PFSK-1 (cell line): ENCODE results near the gene CIP2A.

Experiments used
- FOXP2 ChIP-seq: optimal IDR thresholded peaks from 2 replicates; pipeline ENCODE3; 2011; ENCODE audit warnings: borderline replicate concordance, control low read depth, inconsistent platforms; ENCODE audit not compliant: insufficient read depth; ENCODE audit errors: extremely low read length, extremely low read depth
- POLR2AphosphoS5 ChIP-seq: IDR thresholded peaks from 2 replicates; pipeline ENCODE4 v1.6.1; 2012; ENCODE audit warnings: low read depth, mild to moderate bottlenecking, control low read depth, low read length, moderate library complexity
- REST ChIP-seq, 2 experiments: IDR thresholded peaks; 2 replicates each; pipeline versions ENCODE4 v1.6.1 to v1.8.0; 2011 to 2012; ENCODE audit warnings: low read depth in 2 of 2, low read length in 2 of 2, control low read depth in 1 of 2, inconsistent platforms in 1 of 2, mild to moderate bottlenecking in 1 of 2, moderate library complexity in 1 of 2; ENCODE audit not compliant: insufficient read depth in 1 of 2
- SIN3A ChIP-seq: IDR thresholded peaks from 2 replicates; pipeline ENCODE4 v1.6.1; 2012; ENCODE audit warnings: mild to moderate bottlenecking, low read length, moderate library complexity, borderline replicate concordance; ENCODE audit not compliant: insufficient read depth
- TAF1 ChIP-seq: IDR thresholded peaks from 2 replicates; pipeline ENCODE4 v1.6.1; 2012; ENCODE audit warnings: low read length, control low read depth, borderline replicate concordance; ENCODE audit not compliant: insufficient read depth

Gene CIP2A

DNA sequence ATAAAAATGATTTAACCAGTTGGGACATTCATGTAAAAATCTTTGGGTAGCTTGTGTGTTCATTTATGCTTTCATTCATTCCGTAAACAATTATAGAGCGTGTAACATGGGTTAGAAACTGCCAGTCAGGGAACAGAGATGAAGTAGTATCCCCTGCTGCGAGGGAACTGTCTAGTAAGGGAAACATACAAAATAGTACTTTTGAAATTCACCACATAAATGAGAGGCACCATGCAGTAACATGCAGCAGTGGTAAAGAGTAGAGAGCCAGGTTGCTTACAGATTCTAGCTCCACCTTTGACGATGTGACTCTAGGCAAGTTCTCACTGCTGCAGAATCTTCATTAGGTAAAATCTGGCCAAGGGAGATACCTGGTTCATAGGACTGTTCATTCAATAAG lies 1.2 kb upstream of the CIP2A start:
- TF ChIP-seq POLR2AphosphoS5 (no peak), REST (IDR thresholded peaks at IDR 0.05; ENCODE audit: insufficient read depth in 1 of 2, low read depth in 2 of 2, low read length in 2 of 2) (no peak), TAF1 (no peak), SIN3A (no peak), FOXP2 (no peak)

DNA sequence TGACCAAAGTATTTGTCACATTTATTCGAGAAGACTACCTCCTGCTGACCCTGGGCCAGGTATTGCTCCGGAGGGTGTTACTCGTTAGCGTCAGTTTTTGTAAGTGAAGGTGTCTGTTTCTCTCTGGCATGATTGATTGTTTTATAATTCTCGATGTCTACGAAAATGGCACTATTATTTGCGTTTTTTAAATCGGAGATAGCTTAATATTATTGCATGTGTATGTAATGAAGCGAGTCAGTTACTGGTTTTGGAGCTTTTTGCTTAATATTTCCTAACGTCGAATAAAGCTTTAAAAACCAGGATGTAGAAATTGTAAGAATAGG lies 723 bp upstream of the CIP2A start:
- TF ChIP-seq SIN3A (no peak), FOXP2 (no peak), POLR2AphosphoS5 (no peak), TAF1 (no peak), REST (IDR thresholded peaks at IDR 0.05; ENCODE audit: insufficient read depth in 1 of 2, low read depth in 2 of 2, low read length in 2 of 2) (no peak)

DNA sequence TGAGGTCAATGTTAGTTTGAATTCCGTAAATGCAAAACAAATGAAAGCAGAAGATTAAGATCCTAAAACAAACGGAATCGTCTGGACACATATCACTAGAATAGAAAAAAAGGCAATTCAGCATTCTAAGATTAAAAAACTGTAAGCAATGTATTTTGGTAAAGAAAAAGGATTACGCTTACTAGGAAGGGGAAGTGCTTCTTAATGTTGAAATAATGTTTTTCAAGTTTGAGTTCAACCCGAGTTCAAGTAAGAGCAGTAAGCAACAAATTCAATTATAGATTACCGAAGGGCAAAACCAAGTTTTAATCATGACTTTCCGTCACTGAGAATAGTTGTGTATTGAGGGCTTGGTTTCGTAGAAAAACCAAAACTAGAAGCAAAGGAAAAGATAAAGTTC lies 637 bp downstream of the CIP2A start:
- TF ChIP-seq FOXP2 (no peak), SIN3A (no peak), REST (IDR thresholded peaks at IDR 0.05; ENCODE audit: insufficient read depth in 1 of 2, low read depth in 2 of 2, low read length in 2 of 2) (no peak), TAF1 (no peak), POLR2AphosphoS5 (no peak)

DNA sequence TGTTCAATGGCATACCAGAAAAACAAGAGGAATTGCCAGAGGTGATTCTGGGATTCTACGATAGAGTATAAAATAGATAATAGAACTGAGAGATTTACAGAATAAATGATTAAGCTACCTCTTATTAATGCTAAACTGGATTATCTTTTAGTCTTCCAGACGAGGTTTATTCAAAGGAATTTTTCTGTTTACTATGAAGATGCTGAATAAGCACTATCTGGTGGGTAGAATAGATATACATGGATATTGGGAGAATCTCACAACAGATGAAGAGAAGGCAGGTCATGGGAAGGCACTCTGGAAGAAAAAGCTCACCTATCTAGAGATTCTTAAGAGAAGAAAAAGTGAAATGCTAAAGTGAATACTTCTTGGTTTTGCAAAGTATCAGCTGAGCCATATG lies 11.2 kb downstream of the CIP2A start:
- TF ChIP-seq FOXP2 = no peak
- TF ChIP-seq POLR2AphosphoS5 = no peak
- no peak for TF ChIP-seq SIN3A
- no peak for TF ChIP-seq REST (IDR thresholded peaks at IDR 0.05; ENCODE audit: insufficient read depth in 1 of 2, low read depth in 2 of 2, low read length in 2 of 2)
- TF ChIP-seq TAF1 = no peak

DNA sequence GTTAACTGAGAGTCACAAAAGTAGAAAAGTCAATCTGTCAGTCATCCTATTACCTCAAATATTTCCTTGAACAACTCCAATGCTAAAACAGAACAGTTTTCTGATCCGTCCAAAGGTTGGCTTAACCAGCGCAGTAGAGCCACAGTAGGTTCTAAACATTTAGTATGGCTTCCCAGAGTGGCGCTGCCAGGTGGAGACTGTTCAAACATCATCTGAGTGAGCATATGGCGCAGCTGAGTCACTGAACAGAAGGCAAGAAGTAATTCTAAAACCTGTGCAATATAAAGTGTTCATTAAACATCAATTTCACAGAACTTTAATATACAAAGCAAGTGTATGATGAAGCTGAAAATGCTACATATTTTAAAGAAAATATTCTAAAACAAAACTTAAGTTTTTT lies 19.9 kb downstream of the CIP2A start:
- TF ChIP-seq TAF1 (no peak), POLR2AphosphoS5 (no peak), REST (IDR thresholded peaks at IDR 0.05; ENCODE audit: insufficient read depth in 1 of 2, low read depth in 2 of 2, low read length in 2 of 2) (no peak), SIN3A (no peak), FOXP2 (no peak)
